DMS153 treated with DMSO at 0.1 percent for 48 hours (cell line): ENCODE data around the gene TMEM271.

Experiments
- DNase-seq: peaks from one replicate; lab custom pipeline; 2025; ENCODE audit not compliant: unreplicated experiment; lab: John Stamatoyannopoulos, UW

The TMEM271 gene

GRCh38 chr4:535181-535923 lies 40.7 kb downstream of the TMEM271 start:
- DNase-seq, result no peak

DNA sequence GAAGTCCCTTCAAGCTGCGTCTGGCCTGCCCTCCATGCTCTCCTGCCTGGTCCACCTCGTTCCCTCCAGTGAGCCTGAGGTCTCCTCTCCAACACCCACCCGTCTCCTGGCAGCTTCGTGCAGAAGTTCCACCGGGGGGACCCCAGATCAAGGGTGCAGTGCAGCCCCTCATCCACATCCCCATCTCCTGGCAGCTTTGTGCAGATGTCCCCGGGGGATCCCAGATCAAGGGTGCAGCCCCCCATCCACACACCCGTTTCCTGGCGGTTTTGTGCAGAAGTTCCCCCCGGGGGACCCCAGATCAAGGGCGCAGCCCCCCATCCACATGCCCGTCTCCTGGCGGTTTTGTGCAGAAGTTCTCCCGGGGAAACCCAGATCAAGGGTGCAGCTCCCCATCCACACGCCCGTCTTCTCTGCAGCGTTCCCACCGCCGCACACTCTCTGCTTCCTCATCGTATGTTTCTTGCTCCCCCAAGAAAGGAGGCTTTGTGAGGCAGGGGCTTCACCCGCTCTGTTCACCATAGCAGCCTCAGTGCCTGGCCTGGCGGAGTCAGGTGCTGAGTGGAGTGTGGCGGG lies 41.4 kb downstream of the TMEM271 start:
- no peak for DNase-seq

GRCh38 chr4:534101-534575 lies 42.0 kb downstream of the TMEM271 start:
- no peak for DNase-seq

- DNase-seq, result no peak
Observed at GRCh38 chr4:533318-534100, 42.6 kb downstream of the TMEM271 start.

- no peak for DNase-seq
Observed at GRCh38 chr4:532588-533317, 43.3 kb downstream of the TMEM271 start.

DNA sequence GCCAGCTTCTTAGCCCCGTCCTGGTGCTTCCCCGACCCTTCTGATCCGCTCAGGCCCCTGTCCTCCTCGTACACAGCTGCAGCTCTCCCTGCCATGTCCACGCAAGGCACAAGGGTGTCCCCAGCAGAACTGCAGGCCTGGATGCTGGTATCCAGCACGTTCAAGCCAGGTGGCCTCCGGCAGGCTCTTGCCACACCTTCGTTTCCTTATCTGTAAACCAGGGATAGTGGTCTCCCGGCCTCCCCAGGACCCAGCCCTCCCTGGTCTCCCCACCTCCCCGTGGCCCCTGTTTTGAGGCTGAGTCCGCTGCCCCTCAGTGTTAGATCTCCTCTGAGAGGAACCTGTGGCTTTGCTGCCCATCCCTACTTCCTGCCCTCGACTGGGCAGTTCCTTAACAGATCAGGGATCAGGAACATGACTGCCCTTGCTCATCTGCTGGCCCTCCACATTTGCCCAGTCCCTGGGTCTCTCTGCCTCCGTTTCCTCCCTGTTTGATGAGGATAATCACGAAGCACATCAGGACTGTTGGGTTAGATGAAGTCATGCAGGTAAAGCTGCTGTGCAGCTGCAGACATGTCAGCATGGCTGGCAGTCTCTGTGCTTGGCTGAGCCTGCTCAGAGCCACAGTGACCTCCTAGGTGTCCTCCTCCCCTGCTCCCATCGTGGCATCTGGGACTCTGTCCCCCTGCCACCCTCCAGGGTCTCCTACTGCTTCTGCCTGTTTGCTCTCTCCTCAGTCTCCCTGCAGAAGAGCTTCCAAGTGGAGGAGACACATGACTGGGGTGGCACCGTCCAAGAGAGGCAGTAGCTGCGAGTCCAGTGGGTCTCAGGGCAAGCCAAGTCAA lies 44.2 kb downstream of the TMEM271 start:
- DNase-seq, result no peak

DNA sequence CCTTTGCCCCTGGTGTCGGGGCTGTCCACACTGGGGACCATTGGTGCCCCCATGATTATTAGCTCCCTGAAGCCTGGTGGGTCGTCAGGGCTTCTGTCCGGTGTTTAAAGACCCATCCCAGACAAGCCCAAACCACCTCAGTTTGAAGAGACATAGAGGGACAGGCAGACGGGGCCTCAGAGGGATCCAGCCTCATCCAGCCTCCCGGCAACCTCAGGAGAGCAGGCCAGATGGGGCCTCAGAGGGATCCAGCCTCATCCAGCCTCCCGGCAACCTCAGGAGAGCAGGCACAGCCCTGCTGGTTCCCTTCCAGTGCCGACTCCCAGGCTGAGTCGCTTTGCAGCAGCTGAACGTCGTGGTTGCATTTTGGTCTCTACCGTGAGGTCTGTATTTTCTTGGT lies 45.0 kb downstream of the TMEM271 start:
- DNase-seq, result no peak

GRCh38 chr4:530017-530781 lies 45.9 kb downstream of the TMEM271 start:
- no peak for DNase-seq

DNA sequence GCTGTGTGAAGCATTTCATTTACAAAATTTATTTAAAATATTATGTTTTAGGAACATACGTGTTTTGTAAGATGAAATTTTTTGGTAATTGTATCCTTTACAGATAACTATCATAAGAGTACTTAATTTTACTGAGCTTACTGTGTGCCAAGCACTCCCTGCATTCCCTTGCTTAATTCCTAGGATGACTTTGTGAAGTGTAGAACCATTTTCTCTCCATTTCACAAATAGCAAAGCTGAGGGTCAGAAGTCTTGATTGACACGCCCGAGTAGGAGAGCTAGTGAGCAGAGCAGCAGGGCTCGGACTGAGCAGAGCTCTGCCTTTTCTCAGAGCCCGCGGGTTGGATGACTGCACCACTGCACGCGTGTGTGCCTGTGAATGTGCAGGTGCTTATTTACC lies 46.5 kb downstream of the TMEM271 start:
- no peak for DNase-seq

DNA sequence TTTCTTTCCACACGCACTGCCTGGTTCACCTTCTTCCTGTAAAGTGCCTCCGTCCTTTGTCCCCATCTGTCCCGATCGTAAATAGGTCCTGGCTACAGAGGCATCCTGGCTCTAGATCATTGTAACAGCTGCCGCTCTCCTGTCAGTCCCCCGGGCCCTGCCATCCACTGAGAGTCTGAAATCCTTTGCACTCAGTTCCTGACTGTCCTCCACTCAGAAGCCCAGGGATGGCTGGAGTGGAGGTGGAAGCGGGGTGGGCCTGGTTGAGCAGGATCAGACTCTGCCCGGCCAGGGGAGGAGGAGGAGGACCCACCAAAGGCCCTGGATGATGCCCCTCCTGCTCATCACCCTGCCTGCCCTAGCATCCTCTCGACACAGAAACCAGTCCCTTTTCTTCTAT lies 47.3 kb downstream of the TMEM271 start:
- no peak for DNase-seq

GRCh38 chr4:528296-528695 lies 47.8 kb downstream of the TMEM271 start:
- DNase-seq, result no peak

GRCh38 chr4:526971-527460 lies 49.1 kb downstream of the TMEM271 start:
- no peak for DNase-seq

DNA sequence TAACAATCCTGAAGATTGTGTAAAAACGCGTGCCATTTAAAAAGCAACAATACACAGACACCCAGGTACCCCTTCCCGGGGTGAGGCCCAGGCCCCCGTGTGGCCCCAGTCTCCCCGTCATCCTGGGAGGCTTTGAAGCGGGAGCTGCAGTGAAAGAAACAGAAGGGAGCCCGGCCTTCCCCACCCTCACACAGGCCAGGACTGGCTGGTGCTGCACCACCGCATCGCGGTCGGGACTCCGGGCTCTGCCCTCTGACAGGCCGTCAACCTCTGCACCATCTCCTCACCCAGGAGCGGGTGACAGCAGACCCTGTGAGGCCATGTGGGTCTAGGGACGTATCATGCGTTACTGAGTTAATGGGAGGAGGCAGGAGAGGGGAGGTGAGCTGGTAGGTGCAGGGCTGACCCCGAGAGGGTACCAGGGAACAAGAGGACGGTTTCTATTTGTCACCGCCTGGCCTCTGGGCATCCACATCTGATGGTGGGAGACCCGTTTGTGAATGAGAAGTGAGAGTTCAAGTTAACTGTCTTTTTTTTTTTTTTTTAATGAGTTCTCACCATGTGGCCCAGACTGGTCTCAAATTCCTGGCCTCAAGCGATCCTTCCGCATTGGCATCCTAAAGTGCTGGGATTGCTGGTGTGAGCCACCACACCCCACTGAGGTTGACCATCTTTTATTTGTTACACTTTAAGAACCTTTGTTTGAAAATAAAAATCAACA lies 49.7 kb downstream of the TMEM271 start:
- no peak for DNase-seq

DNA sequence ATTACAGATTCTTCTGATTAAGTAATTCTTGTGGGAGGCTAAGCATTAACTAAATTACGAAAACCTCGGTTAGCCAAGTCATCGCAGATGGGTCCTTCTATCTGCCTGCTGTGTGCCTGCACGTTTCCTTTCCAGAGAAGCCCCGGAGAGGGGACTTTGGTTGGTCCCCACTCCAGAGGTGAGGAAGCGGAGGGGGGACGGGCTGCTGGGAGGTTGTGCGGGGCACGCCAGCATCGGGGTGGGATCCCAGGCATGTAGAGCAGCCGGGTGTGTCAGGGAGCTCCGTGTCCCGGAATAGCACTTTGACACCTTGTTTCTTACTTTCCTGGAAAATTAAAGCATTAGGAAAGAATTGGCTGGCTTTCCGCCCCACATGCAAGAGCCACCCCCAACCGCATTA lies 50.4 kb downstream of the TMEM271 start:
- DNase-seq, result no peak

DNA sequence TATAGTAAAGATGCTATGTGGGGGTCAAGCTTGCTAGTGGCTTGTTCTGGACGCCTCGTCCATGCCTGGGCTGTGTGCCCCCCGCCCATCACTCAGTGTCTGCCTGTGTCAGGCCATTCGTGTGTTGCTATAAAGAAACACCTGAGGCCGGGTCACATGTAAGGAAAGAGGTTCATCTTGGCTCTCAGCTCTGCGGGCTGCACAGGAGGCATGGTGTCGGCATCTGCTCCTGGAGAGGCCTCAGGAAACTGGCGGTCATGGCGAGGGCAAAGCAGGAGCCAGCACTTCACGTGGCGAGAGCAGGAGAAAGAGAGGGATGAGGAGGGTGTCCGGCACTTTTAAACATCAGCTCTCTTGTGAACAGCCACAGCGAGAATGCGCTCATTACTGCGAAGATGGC lies 51.9 kb downstream of the TMEM271 start:
- no peak for DNase-seq
